AG04450 (cell line): ENCODE results near the gene PFDN6. TPM values are rescaled to one million over a fixed set of nuclear protein-coding genes. Genes with fewer than 3 reads are reported as not detected.

Experiments used
- CTCF ChIA-PET: fragments of 300-600, 350-600 bp; formaldehyde crosslinking; extraction: SDS; loops from one replicate; lab custom pipeline; 2022; ENCODE audit warnings: antibody characterized with exemption, inconsistent platforms; lab: Charles Lee
- POLR2A ChIA-PET: fragments of 350-600 bp; formaldehyde crosslinking; extraction: SDS; loops from one replicate; lab custom pipeline; 2021; ENCODE audit warnings: antibody characterized with exemption, inconsistent platforms; lab: Yijun Ruan, JAX
- DNase-seq: peaks from one replicate; pipeline ENCODE4 v3.0.0-alpha.2; 2011; ENCODE audit warnings: low read depth, low spot score
- H3K27ac ChIP-seq: one replicate; pipeline ENCODE4 v1.5.1; 2012; ENCODE audit warnings: low read depth, low read length, control low read depth
- H3K27me3 ChIP-seq: one replicate; pipeline ENCODE4 v1.6.0; 2012; ENCODE audit warnings: low read length; ENCODE audit not compliant: control insufficient read depth, insufficient read depth
- H3K4me3 ChIP-seq: 2 replicates; pipeline ENCODE4 v1.5.1; 2011; ENCODE audit warnings: mild to moderate bottlenecking, low read depth, low read length, control low read depth
- H3K9me3 ChIP-seq: 2 replicates; pipeline ENCODE4 v1.5.1; 2012; ENCODE audit warnings: low read length; ENCODE audit not compliant: control insufficient read depth, insufficient read depth
- polyA plus RNA-seq: library from polyadenylated mRNA; depleted of rRNA; stranded (reverse); fragments of >200 nt; gene quantifications from 2 replicates; pipeline ENCODE4 v1.2.3, GENCODE V29; 2011; rRNA removed
- TF ChIP-seq, protein P1 (sequence below): IDR thresholded peaks from 2 replicates; pipeline ENCODE4 v1.5.1; 2011; ENCODE audit warnings: low read depth, low read length, control low read depth, inconsistent platforms

Gene PFDN6
- polyA plus RNA-seq, 1 experiment, result 64.6 TPM

DNA sequence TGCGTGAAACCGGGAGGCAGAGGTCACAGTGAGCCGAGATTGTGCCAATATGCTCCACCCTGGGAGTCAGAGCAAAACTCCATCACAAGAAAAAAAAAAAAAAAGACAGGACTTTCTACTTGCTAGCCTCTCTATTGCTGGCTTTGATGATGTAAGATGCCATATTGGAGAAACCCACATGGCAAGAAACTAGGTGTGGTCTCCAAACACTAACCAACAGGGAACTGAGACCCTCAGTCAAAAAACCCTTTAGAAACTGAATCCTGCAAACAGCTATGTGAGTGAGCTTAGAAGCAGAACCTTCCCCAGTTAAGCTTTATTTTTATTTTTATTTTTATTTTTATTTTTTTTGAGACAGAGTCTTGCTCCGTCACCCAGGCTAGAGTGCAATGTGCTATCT is 46.5 kb downstream of the PFDN6 start:
- TF ChIP-seq, protein P1, sequence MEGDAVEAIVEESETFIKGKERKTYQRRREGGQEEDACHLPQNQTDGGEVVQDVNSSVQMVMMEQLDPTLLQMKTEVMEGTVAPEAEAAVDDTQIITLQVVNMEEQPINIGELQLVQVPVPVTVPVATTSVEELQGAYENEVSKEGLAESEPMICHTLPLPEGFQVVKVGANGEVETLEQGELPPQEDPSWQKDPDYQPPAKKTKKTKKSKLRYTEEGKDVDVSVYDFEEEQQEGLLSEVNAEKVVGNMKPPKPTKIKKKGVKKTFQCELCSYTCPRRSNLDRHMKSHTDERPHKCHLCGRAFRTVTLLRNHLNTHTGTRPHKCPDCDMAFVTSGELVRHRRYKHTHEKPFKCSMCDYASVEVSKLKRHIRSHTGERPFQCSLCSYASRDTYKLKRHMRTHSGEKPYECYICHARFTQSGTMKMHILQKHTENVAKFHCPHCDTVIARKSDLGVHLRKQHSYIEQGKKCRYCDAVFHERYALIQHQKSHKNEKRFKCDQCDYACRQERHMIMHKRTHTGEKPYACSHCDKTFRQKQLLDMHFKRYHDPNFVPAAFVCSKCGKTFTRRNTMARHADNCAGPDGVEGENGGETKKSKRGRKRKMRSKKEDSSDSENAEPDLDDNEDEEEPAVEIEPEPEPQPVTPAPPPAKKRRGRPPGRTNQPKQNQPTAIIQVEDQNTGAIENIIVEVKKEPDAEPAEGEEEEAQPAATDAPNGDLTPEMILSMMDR, result no peak
- DNase-seq, result no peak
- ChIA-PET POLR2A (no interaction called here), CTCF (interaction anchor here (2.5 kb wide), 1 partner anchor 9 kb away, joined by 17 read pairs; no protein-coding TSS in a partner anchor)
- no peak overlapping the region for H3K27ac ChIP-seq
- H3K9me3 ChIP-seq, result no peaks in the 10 kb centered on the region
- no peak overlapping the region for H3K4me3 ChIP-seq
- no peaks in the 10 kb centered on the region for H3K27me3 ChIP-seq

- no peak overlapping the region for H3K4me3 ChIP-seq
- DNase-seq, result no peak
- H3K27me3 ChIP-seq, result no peaks in the 10 kb centered on the region
- no peak overlapping the region for H3K27ac ChIP-seq
- TF ChIP-seq, protein P1, result no peak
- CTCF ChIA-PET, result interaction anchor here (2.5 kb wide), 1 partner anchor 9 kb away, joined by 17 read pairs; no protein-coding TSS in a partner anchor
- no peaks in the 10 kb centered on the region for H3K9me3 ChIP-seq
- POLR2A ChIA-PET, result no interaction called here
These were observed 47.1 kb downstream of the PFDN6 start for GRCh38 chr6:33336495-33336894.

- TF ChIP-seq, protein P1, result no peak
These were observed 49.8 kb downstream of the PFDN6 start for GRCh38 chr6:33339193-33339592.

More at GRCh38 chr6:33339193-33339592, 49.8 kb downstream of the PFDN6 start:
- POLR2A ChIA-PET, result no interaction called here
- Histone ChIP-seq H3K9me3 (no peaks in the 10 kb centered on the region), H3K4me3 (no peak overlapping the region), H3K27me3 (no peaks in the 10 kb centered on the region), H3K27ac (no peak overlapping the region)
- no peak for DNase-seq
- CTCF ChIA-PET, result no interaction called here

Other genes with a start within 250 kb of the PFDN6 start
- 0.10 and 0.15 TPM in 2 replicates for gene HLA-DPA1, start 216.0 kb upstream of the PFDN6 start, polyA plus RNA-seq
- gene HLA-DPB1, start 213.6 kb upstream of the PFDN6 start, polyA plus RNA-seq, result 0.94 and 1.6 TPM in 2 replicates
- 0.26 and 0.37 TPM in 2 replicates for gene COL11A2, start 97.1 kb upstream of the PFDN6 start, polyA plus RNA-seq
- gene RXRB, start 88.9 kb upstream of the PFDN6 start, polyA plus RNA-seq, result 38.5 and 44.1 TPM in 2 replicates
- 129 and 150 TPM in 2 replicates for gene SLC39A7, start 88.7 kb upstream of the PFDN6 start, polyA plus RNA-seq
- 4.9 and 5.7 TPM in 2 replicates for gene HSD17B8, start 84.9 kb upstream of the PFDN6 start, polyA plus RNA-seq
- 23.8 and 26.8 TPM in 2 replicates for gene RING1, start 81.1 kb upstream of the PFDN6 start, polyA plus RNA-seq
- 58.0 and 60.4 TPM in 2 replicates for gene VPS52, start 17.7 kb upstream of the PFDN6 start, polyA plus RNA-seq
- gene RPS18, start 17.5 kb upstream of the PFDN6 start, polyA plus RNA-seq, result 5,380 and 5,823 TPM in 2 replicates
- gene B3GALT4, start 12.5 kb upstream of the PFDN6 start, polyA plus RNA-seq, result 1.1 and 1.4 TPM in 2 replicates
- 43.3 and 44.7 TPM in 2 replicates for gene WDR46, start 362 bp upstream of the PFDN6 start, polyA plus RNA-seq
- gene RGL2, start 9.3 kb downstream of the PFDN6 start, polyA plus RNA-seq, result 21.9 and 25.0 TPM in 2 replicates
- gene TAPBP, start 24.5 kb downstream of the PFDN6 start, polyA plus RNA-seq, result 29.3 and 37.9 TPM in 2 replicates
- 8.4 and 11.8 TPM in 2 replicates for gene ZBTB22, start 28.1 kb downstream of the PFDN6 start, polyA plus RNA-seq
- 69.7 and 75.6 TPM in 2 replicates for gene DAXX, start 33.4 kb downstream of the PFDN6 start, polyA plus RNA-seq
- gene KIFC1, start 102.2 kb downstream of the PFDN6 start, polyA plus RNA-seq, result 10.2 TPM in 2 replicates
- 26.6 and 29.7 TPM in 2 replicates for gene PHF1, start 121.4 kb downstream of the PFDN6 start, polyA plus RNA-seq
- 298 and 340 TPM in 2 replicates for gene CUTA, start 128.5 kb downstream of the PFDN6 start, polyA plus RNA-seq
- 5.3 and 6.5 TPM in 2 replicates for gene SYNGAP1, start 130.5 kb downstream of the PFDN6 start, polyA plus RNA-seq
- 5.8 and 6.0 TPM in 2 replicates for gene ZBTB9, start 165.0 kb downstream of the PFDN6 start, polyA plus RNA-seq